ENCODE results near the gene ZMYM4. TPM values are rescaled to one million over a fixed set of nuclear protein-coding genes. Genes with fewer than 3 reads are reported as not detected.
A peak's percentile ranks its signal among the peaks of the same experiment; 100 is the strongest.

The ZMYM4 gene
- total RNA-seq, 2 donors from 2014 or later: 131 to 153 TPM

DNA sequence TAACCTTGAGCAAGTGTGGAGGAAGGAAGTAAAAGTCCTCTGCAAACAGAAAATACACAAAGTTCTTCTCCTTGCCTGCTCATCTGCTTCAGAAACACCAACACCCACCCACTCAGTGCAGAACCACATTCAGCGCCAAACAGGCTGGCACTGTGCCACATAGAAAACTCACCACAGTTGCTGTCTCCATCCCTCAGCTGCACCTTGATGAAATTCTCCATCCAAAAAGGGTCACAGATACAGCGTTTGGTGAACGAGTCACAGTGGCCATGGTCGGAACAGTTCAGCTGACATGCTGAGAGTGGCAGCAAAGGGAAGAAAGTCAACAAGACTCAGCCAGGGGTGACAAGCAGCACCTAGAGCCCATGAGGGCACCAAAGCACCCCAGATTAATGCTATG is 174.2 kb downstream of the ZMYM4 start:
- H3K9me3 Mint-ChIP-seq: no peaks in the 10 kb centered on the region
- H3K27me3 ChIP-seq (ENCODE audit: control insufficient read depth, insufficient read depth, low read length, poor library complexity, severe bottlenecking): no peaks in the 10 kb centered on the region
- peaks cover 3% of the 10 kb centered on the region for H3K4me1 ChIP-seq (ENCODE audit: control insufficient read depth, insufficient read depth, low read length)
- no peak overlapping the region for H3K4me3 Mint-ChIP-seq
- TF ChIP-seq, protein P1, sequence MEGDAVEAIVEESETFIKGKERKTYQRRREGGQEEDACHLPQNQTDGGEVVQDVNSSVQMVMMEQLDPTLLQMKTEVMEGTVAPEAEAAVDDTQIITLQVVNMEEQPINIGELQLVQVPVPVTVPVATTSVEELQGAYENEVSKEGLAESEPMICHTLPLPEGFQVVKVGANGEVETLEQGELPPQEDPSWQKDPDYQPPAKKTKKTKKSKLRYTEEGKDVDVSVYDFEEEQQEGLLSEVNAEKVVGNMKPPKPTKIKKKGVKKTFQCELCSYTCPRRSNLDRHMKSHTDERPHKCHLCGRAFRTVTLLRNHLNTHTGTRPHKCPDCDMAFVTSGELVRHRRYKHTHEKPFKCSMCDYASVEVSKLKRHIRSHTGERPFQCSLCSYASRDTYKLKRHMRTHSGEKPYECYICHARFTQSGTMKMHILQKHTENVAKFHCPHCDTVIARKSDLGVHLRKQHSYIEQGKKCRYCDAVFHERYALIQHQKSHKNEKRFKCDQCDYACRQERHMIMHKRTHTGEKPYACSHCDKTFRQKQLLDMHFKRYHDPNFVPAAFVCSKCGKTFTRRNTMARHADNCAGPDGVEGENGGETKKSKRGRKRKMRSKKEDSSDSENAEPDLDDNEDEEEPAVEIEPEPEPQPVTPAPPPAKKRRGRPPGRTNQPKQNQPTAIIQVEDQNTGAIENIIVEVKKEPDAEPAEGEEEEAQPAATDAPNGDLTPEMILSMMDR (conservative IDR thresholded peaks at IDR 0.05): no peak
- H3K4me3 ChIP-seq (ENCODE audit: low read length): no peak overlapping the region
- no peak for DNase-seq
- H3K27ac Mint-ChIP-seq: peak overlapping the region; percentile 14
- WGBS, 2 experiments (ENCODE audit: insufficient coverage in 1 of 2, insufficient read length in 1 of 2): 96 to 100% methylated on average over 3 to 4 of the region's 4 CpGs
- no peaks in the 10 kb centered on the region for H3K9me3 ChIP-seq (ENCODE audit: control insufficient read depth, low read length)
- H3K9ac ChIP-seq (ENCODE audit: extremely low read depth, low read length, poor library complexity, severe bottlenecking): no peak overlapping the region
- H3K4me1 Mint-ChIP-seq: peaks cover 23% of the 10 kb centered on the region
- H3K36me3 ChIP-seq (ENCODE audit: control insufficient read depth, insufficient read depth, low read length): peaks cover 74% of the 10 kb centered on the region
- no peaks in the 10 kb centered on the region for H3K27me3 Mint-ChIP-seq (ENCODE audit: insufficient read depth)
- H3K36me3 Mint-ChIP-seq (ENCODE audit: low read depth): peaks cover 50% of the 10 kb centered on the region
- no peak overlapping the region for H3K27ac ChIP-seq (ENCODE audit: low read depth, low read length)

DNA sequence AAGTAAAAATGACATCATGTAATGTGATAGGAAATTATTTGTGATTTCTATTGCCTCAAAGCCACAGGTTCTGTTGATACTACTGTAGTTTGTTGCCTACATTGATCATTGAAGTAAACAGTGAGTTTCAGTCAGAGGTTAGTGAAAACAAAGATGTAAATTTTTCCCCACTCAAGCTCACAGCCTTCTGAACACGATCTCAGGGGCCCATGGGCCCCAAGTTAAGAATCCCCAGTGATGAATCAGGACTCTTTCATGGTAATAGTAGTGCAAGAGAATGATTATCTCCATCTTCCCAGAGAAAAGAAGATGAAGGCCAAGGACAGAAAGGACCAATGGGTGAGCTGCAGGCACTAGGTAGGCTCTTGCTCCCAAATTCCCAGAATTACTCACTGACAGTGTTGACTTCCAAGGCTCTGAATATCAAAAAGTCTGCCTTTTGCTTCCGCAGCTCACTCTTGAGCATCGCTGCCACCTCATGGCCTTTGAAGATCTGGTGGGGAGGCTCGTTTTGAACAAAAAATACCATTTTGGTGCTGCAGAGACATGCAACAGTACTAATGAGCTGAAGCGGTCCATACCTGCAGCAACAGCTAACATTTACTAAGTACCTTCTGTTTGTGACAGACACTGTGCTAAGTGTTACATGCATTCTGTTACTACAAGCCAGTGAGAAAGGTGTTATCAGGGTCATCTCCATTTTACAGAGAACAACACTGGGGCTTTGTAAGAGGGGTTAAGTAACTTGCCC is 175.4 kb downstream of the ZMYM4 start:
- Histone ChIP-seq H3K27ac (ENCODE audit: low read depth, low read length) (no peak overlapping the region), H3K36me3 (ENCODE audit: control insufficient read depth, insufficient read depth, low read length) (peaks cover 84% of the 10 kb centered on the region), H3K27me3 (ENCODE audit: control insufficient read depth, insufficient read depth, low read length, poor library complexity, severe bottlenecking) (no peaks in the 10 kb centered on the region), H3K4me1 (ENCODE audit: control insufficient read depth, insufficient read depth, low read length) (peaks cover 3% of the 10 kb centered on the region), H3K9ac (ENCODE audit: extremely low read depth, low read length, poor library complexity, severe bottlenecking) (no peak overlapping the region), H3K4me3 (ENCODE audit: low read length) (no peak overlapping the region), H3K9me3 (ENCODE audit: control insufficient read depth, low read length) (no peaks in the 10 kb centered on the region)
- H3K27ac Mint-ChIP-seq: peak overlapping the region; percentile 40
- DNase-seq: peak; percentile 76
- TF ChIP-seq, protein P1 (conservative IDR thresholded peaks at IDR 0.05): peak; percentile 70
- peaks cover 52% of the 10 kb centered on the region for H3K36me3 Mint-ChIP-seq (ENCODE audit: low read depth)
- H3K4me1 Mint-ChIP-seq: peaks cover 18% of the 10 kb centered on the region
- no peak overlapping the region for H3K4me3 Mint-ChIP-seq
- 82 to 86% methylated on average over 2 to 5 of the region's 5 CpGs for WGBS, 2 experiments (ENCODE audit: insufficient coverage in 1 of 2, insufficient read length in 1 of 2)
- H3K9me3 Mint-ChIP-seq: no peaks in the 10 kb centered on the region
- no peaks in the 10 kb centered on the region for H3K27me3 Mint-ChIP-seq (ENCODE audit: insufficient read depth)

DNA sequence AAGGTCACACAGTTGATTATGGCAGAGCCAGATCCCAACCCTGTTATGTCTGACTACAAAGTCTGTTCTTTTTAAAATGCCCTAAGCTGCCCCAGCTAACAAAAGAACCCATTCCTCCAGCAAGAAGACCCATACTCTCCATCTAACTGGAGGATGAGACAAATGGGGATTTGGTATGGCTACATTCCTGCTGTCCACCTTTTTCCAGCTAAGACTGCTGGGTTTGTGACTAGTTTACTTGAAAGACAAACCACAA is 175.9 kb downstream of the ZMYM4 start:
- H3K9me3 ChIP-seq (ENCODE audit: control insufficient read depth, low read length): no peaks in the 10 kb centered on the region
- Mint-ChIP-seq H3K27me3 (ENCODE audit: insufficient read depth) (no peaks in the 10 kb centered on the region), H3K4me3 (no peak overlapping the region), H3K4me1 (peaks cover 14% of the 10 kb centered on the region), H3K36me3 (ENCODE audit: low read depth) (peaks cover 50% of the 10 kb centered on the region), H3K9me3 (no peaks in the 10 kb centered on the region), H3K27ac (peak overlapping the region; percentile 40)
- TF ChIP-seq, protein P1 (conservative IDR thresholded peaks at IDR 0.05): no peak
- no peak overlapping the region for H3K27ac ChIP-seq (ENCODE audit: low read depth, low read length)
- no peaks in the 10 kb centered on the region for H3K27me3 ChIP-seq (ENCODE audit: control insufficient read depth, insufficient read depth, low read length, poor library complexity, severe bottlenecking)
- no peaks in the 10 kb centered on the region for H3K4me1 ChIP-seq (ENCODE audit: control insufficient read depth, insufficient read depth, low read length)
- no peak overlapping the region for H3K4me3 ChIP-seq (ENCODE audit: low read length)
- no peak overlapping the region for H3K9ac ChIP-seq (ENCODE audit: extremely low read depth, low read length, poor library complexity, severe bottlenecking)
- H3K36me3 ChIP-seq (ENCODE audit: control insufficient read depth, insufficient read depth, low read length): peaks cover 85% of the 10 kb centered on the region
- DNase-seq: no peak
